NCI-H1417 treated with DMSO at 0.1 percent for 48 hours (cell line): ENCODE measurements around the gene MCUR1.
"Not testable (repeated sequence)": the region's sequence is repeated elsewhere in the genome, so short reads cannot be mapped to it uniquely, and the experiment has no call there.

ENCODE experiments used
- DNase-seq: peaks from one replicate; lab custom pipeline; 2025; lab: John Stamatoyannopoulos, UW

The MCUR1 gene, protein sequence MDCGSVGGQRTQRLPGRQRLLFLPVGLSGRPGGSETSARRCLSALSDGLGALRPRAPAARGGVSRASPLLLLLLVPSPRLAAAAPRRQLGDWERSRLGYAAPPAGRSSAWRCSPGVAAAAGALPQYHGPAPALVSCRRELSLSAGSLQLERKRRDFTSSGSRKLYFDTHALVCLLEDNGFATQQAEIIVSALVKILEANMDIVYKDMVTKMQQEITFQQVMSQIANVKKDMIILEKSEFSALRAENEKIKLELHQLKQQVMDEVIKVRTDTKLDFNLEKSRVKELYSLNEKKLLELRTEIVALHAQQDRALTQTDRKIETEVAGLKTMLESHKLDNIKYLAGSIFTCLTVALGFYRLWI

DNA sequence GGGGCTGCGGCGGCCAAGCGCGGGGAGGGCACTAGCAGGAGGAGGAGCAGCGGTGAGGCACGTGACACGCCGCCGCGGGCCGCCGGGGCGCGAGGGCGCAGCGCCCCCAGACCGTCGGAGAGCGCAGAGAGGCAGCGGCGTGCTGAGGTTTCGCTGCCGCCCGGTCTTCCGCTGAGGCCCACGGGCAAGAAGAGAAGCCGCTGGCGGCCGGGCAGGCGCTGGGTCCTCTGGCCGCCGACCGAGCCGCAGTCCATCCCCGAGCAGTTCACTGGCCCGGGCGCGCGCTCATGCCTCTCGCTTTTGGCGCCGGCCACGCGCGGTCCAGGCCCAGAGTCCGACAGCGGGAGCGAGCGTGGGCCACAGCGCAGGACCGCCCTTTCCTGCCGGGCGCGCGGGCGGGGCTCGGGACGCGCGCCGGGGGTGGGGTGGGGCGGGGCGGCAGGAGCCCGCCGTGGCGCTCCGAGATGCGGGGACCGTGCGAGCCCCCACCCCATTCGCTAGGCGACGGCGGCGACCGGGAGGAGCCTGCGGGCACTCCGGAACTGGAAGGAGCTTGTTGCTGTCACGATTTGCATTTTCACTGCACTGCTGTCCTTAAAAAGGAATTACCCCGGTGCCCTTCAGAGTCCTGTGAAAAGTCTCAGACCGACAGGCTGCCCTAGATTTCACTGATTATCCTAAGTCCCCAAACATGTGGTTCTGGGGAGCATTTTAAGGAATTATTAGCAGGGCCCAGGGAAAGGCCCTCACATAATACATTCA lies at the start of gene MCUR1:
Gene MCUR1 (minus strand): TSS at position 382 of the 762 bp plus-strand sequence. CDS start 128 bp downstream, at position 254.
- DNase-seq, result peak; percentile 33

DNA sequence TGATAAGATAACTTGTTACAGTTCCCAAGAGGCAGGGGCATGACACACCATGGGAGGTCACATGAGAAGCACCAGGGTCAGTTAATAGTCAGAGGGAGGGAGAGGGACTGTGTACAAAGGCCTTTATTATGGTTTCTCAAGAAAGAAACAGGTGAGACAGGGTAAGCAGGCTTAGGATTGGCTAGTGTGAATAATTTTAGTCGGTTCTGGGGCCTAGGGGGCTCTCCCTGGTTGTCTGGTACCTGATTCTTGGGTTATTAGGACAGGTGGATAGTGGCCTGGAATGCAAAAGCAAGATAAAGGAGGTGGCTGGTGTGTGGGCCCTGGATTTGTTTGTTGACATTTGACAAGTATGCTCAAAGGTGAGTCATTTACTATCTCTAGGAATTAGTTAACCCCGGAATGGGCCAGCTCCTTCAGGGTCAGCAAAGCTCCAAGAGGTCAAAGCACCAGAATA lies 49.4 kb upstream of the MCUR1 start:
- DNase-seq, result no peak

DNA sequence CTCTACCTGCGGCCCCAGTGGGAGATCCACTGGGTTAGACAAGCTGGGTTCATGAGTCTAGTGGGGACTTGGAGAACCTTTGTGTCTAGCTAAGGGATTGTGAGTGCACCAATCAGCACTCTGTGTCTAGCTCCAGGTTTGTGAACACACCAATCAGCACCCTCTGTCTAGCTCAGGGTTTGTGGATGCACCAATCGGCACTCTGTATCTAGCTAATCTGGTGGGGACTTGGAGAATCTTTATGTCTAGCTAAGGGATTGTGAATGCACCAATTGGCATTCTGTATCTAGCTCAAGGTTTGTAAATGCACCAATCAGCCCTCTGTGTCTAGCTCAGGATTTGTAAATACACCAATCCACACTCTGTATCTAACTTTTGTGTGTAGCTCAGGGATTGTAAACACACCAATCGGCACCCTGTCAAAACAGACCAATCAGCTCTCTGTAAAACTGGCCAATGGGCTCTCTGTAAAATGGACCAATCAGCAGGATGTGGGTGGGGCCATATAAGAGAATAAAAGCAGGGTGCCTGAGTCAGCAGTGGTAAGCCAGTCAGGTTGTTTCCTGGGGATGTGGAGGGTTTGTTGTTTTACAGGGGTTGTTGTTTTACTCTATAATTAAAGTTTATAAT lies 46.3 kb upstream of the MCUR1 start:
- not testable (repeated sequence) for DNase-seq

DNA sequence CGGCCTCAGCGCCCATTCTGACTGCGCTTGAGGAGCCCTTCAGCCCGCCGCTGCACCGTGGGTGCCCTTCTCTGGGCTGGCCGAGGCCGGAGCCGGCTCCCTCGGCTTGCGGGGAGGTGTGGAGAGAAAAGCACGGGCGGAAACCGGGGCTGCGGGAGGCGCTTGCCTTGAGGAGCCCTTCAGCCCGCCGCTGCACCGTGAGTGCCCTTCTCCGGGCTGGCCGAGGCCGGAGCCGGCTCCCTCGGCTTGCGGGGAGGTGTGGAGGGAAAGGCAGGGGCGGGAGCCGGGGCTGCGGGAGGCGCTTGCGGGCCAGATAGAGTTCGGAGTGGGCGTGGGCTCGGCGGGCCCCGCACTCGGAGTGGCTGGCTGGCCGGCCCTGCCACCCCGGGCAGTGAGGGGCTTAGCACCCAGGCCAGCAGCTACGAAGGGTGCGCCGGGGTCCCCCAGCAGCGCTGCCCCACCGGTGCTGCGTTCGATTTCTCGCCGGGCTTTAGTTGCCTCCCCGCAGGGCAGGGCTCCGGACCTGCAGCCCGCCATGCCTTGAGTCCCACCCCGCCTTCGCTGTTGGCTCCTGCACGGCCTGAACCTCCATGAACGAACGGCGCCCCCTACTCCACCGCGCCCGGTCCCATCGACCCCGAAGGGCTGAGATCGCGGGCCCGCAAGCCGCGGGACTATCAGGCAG lies 45.7 kb upstream of the MCUR1 start:
- DNase-seq, result no peak

DNA sequence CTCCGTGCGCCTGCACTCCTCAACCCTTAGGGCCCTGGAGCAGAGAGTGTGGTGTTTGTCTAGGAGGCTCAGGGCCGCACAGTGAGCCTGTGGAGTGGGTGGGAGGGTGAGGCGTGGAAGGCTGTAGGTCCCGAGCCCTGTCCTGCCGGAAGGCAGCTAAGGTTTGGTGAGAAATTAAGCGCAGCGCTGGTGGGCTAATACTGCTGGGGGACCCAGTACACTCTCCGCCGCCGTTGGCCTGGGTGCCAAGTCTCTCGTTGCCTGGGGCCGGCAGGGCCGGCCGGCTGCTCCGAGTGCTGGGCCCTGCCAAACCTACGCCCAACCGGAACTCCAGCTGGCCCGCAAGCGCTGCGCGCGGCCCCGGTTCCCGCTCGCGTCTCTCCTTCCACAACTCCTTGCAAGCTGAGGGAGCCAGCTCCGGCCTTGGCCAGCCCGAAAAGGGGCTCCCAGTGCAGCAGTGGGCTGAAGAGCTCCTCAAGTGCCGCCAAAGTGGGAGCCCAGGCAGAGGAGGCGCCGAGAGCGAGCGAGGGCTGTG lies 40.4 kb upstream of the MCUR1 start:
- no peak for DNase-seq

DNA sequence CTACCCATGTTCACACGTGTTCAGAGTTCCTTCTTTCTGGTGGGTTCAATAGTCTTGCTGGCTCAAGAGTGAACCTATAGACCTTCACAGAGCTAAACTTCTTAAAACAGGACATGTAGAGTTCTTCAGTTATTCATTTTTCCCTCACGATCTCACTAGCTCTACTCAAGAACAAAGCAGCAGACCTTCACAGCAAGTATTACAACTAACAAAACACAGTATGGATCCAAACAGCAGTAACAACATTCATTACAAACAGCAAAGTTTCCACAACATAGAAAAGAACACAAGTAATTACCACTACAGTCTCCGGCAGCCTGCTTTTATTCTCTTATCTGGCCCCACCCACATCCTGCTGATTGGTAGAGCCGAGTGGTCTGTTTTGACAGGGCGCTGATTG lies 39.5 kb upstream of the MCUR1 start:
- DNase-seq, result no peak

DNA sequence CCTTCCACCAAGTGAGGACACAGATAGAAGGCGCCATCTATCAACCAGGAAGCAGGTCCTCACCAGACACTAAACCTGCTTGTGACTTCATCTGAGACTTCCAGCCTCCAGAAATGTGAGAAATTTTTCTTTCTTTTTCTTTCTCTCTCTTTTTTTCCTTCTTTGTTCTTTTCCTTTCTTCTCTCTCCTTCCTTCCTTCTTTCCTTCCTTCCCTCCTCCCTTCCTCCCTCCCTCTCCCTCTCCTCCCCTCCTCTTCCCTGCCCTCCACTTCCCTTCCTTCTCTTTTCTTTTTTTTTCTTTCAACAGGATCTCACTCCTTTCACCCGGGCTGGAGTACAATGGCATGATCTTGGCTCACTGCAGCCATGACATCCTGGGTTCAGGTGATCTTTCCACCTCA lies 37.4 kb upstream of the MCUR1 start:
- no peak for DNase-seq

DNA sequence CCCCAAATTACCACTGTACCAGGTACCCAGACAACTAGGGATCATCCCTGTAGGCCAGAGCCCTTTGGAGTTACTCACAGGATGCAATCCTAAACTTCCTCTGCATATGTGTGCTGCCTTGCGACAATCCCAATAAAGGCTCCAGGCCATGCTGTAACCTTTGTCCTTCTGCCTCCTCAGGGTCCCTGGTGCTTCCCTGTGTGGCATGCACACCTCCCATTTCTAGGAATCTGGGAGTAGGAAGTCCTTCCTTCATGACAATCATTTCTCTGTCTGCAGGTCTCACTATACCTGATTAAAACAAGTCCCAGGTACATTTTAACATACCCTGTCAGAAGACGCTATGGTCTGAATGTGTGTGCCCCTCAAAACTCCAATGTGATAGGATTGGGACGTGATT lies 37.0 kb upstream of the MCUR1 start:
- DNase-seq, result no peak

DNA sequence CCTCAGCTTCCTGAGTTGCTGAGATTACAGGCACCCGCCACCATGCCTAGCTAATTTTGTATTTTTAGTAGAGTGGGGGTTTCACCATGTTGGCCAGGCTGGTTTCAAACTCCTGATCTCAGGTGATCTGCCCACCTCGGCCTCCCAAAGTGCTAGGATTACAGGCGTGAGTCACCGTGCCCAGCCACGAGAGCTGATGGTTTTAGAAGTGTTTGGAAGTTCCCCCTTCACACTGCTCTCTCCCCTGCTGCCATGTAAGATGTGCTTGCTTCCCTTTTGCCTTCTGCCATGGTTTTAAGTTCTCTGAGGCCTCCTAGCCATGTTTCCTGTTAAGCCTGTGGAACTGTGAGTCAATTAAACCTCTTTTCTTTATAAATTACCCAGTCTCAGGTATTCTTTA lies 36.3 kb upstream of the MCUR1 start:
- DNase-seq, result not testable (repeated sequence)

DNA sequence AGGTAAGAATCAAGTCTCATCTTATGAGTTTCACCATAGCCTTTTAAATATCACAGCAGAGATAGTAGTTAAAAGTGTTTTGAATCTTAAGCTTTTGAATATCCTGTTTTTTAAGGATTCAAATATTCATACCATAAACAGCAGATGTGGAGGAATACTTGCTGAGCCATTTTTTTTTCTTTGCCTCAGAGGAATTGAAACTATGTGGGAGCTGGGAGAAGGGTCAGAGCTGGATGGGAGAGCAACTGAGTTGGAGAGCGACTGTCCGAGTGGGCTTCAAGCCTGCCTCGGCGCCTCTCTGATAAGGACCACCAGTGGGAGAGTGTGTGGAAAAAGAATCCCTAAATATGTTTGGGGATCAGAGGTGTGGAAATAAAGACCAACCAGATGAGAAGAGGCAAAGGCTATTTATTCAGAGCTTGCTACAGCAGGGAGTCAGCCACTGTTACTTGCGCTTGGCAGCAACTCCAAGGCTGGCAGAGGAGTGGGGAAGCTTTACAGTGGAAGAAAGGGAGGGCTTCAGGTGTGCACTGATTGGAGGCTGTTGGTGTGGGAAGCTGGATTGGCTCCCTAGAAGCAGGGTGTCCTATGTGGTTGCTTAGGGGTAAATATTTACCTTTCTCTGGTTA lies 34.3 kb upstream of the MCUR1 start:
- DNase-seq, result no peak

DNA sequence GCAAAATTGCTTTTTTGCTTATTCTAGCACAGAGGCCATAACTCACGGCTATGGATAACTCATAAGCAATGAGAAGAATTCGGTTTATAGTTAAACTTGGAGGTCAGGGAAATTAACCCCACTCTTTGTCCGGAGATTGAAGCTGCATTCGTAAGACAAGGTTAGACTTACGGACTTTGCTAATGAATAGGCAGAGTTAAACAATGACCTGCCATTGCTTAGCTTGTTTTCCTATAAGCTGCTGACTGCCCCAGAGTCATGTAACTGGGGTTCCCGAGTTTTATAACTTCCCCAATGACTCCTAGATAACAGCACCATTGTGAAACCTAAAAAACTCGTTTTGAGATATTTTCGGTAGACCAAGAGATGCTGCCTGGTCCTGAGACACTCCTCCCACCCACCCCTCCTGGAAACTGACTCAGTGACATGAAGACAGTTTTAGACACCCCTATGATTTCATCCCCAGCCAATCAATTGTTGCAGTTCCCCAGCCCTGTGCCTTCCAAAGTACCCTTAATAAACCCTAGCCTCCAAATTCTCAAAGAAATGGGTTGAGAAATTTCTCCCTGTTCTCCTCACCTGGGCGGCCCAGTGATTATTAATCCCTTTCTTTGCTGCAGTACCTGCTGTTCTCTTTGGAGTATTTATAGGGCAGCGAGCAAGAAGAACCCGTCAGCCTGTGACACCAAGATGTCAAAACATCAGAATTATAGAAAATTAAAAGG lies 33.1 kb upstream of the MCUR1 start:
- no peak for DNase-seq

DNA sequence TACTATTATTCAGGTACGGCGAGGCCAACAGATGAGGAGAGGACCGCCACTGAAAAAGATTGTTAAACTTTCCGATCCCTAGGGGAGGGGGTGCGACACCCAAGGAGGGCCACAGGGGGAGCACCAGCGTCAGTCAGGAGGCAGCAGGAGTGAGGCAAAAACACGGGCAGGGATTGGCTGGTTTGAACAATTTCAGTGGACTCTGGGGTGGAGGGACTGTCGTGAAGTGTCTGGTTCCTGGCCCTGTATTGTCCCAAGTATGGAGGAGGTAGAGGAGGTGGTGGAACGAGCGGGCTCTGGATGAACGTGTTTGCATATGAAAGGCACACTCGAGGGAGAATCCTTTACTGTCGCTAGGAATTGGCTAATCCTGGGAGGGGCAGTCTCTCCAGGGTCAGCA lies 32.5 kb upstream of the MCUR1 start:
- DNase-seq, result no peak

DNA sequence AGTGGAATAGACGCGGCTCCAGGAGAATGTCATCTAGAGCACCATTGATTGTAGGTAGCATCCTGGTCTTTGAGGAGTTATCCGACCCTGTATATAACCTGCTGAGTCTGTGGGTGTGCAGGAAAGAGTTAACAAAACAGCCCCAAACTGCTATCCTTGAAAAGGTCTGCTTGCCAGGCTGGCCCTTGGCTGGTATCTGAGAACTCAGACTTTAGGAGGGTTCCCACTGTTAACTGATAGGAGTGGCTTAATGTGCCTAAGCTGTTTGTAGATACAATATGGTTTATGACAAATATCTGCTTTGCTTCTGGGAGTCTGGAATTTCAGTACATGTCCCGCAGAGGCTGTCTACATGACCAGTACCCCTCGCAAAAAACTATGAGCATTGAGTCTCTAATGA lies 27.6 kb upstream of the MCUR1 start:
- no peak for DNase-seq

DNA sequence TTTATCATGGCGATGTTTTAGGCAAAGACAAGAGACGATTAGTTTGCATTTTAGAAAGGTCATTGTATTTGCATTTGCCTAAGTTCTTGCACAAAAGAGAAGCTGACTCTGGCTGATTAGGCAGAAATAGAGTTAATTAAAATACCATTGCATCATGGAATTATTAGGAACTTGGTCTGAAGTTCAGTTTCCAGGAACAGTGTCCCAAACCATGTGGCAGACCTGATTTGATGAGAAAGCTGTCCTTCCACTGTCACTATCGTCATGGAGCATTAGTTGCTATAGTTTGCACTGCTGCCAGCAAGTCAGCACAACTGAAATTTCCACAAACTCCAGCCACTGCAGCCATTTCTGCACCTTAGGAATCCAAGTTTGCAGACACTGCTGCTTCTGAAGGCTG lies 24.3 kb upstream of the MCUR1 start:
- DNase-seq, result no peak

DNA sequence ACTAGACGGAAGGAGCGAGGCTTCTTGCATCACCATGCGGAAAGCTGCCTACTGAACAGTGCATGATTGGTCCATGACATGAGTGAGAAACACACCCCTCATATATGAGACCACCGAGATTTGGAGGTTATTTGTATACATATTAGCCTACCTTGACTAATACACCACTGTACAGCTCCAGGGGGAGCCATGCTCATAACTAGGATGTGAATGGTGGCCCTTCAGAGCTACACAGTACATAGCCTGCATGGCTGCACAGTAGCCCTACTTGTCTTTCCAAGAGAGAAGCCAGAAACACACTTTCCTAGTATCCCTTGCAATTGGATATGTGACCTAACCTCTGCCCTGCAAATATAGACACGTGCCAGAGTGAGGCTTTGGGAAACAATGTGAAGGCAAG lies 21.8 kb upstream of the MCUR1 start:
- DNase-seq, result no peak

DNA sequence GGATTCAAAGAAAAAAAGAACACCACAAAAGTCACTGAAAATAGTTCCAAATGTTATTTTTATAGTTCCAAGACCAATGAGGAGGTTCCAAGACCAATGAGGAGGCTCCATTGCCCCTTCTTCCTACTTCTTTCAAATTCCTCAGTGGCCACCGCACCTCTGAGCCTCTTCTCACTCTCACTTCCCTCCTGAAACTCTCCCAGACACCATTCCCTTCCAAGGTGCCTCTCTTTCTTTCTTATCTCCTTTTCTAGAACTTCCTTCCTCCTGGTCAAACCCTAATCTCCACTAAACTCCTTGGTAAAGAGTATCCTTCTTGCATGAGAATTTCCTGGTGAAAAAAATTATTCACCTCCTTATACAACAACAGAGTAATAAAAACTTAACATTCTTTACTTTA lies 20.4 kb upstream of the MCUR1 start:
- no peak for DNase-seq

DNA sequence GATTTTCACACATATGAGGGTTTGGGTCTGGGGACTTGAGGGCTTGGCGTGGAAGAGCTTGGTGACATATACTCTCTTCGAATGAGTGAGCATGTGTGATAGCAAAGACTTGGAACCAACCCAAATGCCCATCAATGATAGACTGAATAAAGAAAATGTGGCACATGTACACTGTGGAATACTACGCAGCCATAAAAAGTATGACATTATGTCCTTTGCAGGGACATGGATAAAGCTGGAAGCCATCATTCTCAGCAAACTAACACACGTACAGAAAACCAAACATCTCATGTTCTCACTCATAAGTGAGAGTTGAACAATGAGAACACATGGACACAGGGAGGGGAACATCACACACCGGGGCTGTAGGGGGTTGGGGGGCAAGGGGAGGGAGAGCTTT lies 19.7 kb upstream of the MCUR1 start:
- DNase-seq, result not testable (repeated sequence)

DNA sequence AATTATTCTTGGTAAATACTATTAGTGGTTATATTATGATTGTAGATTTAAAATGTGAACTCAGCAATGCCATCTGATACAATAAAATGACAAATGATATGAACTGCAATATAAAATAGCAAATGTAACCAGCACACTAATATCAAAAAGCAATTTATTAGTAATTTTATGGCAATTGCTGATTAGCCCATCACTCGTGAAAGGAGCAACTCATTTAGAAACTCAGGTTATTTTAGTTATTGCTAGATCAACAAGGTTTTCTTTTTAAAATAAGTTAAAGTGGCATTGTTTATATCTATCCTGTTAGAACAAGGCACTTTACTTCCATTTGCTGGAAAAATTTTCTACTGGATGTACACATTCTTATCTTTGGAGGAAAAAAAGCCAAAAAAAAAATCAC lies 18.4 kb upstream of the MCUR1 start:
- DNase-seq, result no peak

DNA sequence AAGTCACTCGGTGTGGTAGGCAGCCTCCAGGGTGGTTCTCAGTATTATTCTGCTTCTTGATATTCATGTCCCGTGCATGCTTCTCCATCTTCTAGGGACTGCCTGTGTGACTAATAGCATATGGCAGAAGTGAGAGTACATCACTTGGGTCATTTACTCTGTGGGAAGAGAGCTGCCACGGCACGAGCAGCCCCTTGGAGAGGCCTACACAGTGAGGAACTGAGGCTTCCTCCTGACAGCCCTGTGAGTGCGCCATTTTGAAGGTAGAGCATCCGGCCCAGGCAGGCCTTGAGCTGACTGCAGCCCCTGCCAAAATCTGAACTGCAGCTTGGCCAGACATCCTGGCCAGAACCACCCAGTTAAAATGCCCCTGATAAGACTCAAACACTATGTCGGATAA lies 17.3 kb upstream of the MCUR1 start:
- no peak for DNase-seq

DNA sequence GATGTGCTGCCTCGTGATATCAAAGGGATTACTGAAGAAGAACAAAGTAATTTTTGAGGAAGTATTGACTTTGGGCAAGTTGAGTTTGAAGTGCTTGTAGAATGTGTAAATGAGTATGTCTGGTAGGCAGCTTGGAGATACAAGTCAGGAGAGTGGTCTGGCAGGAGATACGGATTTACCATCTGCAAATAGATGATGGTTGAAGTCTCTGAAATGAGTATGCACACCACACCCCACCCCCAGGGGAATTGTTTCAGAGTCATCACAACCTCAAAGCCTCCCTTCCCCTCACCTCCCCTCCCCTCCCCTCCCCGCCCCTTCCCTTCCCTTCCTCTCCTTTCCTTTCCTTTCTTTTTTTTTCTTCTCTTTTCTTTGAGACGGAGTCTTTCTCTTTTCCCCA lies 16.4 kb upstream of the MCUR1 start:
- no peak for DNase-seq

DNA sequence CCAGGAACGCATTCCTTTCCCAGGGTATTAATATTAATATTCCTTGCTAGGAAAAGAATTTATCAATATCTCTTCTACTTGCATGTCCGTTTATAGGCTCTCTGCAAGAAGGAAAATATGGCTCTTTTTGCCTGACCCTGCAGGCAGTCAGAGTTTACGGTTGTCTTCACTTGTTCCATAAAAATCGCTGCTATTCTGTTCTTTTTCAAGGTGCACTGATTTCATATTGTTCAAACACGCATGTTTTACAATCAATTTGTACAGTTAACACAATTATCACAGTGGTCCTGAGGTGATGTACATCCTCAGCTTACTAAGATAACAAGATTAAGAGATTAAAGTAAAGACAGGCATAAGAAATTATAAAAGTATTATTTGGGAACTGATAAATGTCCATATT lies 15.1 kb upstream of the MCUR1 start:
- DNase-seq, result not testable (repeated sequence)
